Renal cortical epithelial cell (primary cell): ENCODE data around the gene ADAM29. TPM values are rescaled to one million over a fixed set of nuclear protein-coding genes. Genes with fewer than 3 reads are reported as not detected.
"Not testable (repeated sequence)": the region's sequence is repeated elsewhere in the genome, so short reads cannot be mapped to it uniquely, and the experiment has no call there.

Experiments
- DNase-seq: peaks from one replicate; pipeline ENCODE4 v3.0.0-alpha.2; 2011; ENCODE audit warnings: low read depth
- total RNA-seq: library from RNA; depleted of rRNA; stranded (reverse); fragments of >200 nt; gene quantifications from 2 replicates; pipeline ENCODE4 v1.2.3, GENCODE V29; 2014

Gene ADAM29
- total RNA-seq: not detected in 2 replicates

DNA sequence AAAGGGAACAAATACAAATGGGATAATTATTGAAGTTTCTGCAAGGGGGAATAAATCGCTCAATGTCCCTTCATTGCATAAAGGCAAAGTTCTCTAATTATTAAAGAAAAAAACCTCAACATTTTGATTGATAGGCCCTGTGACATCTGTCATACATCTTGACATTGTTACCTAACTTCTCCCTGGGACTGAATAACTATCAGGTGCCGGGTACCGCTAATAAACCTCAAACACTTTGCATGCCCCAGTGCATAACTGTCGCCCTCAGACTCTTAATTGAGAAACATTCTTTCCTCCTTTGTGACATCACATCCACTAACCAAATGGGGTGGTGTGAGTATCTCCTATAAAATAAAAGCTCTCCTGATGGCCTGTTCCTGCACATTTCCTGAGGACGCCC, at the start of gene ADAM29:
Gene ADAM29, plus strand, starts transcription at position 301 of the 400 bp plus-strand sequence. CDS start 57,168 bp downstream, outside the sequence.
- no peak for DNase-seq

DNA sequence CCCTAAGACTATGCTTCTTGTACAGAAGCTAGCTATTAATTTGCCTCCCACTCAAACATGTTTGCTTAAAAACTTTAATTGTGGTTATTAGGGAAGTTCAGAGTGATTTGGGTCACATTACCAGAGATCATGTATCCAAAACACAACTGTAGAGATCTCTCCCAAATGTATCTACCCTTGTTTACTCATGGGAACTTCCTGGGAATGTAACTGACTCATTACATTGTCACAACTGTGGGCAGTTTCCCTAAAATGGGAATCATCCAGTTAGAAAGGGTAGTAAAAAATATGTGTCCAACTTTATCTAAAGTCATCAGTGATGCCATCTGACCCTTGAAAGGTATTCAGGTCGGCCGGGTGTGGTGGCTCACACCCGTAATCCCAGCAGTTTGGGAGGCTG, 48.8 kb upstream of the ADAM29 start:
- no peak for DNase-seq

DNA sequence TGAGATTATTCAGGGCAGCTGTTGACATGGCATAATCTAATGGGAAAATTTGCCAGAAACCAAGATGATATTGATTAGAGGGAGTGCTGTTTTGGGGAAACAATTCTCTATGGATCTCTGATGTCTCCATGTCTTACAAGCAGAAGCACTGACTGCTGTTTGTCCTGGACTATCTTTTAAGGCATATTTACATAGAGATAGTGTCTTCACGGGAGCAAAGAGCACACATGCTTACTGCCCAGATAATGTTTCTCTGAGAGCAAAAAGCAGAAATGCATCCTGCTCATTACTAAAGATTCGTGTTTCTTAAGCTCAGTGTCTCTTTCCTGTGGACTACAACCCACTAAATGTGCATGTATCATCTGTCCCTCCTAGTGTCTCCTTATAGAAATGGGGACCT, 47.8 kb upstream of the ADAM29 start:
- no peak for DNase-seq

DNA sequence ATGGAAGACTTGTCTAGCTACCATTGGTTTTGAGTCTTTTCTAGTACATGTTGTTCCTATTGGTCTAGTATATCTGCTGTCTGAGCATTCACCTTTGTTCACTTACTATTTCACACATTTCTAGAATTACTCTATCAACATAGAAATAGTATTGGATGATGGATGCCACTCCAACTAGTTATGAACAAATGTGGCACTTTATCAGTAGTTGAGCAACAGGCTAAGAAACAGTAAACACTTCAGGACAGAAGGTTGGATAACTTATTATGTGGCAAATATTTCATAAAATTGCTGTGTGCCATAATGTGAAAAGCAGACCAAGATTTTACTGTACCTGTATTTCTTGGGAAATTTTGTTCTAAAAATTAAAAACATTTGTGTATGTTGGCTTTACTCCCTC, 46.8 kb upstream of the ADAM29 start:
- DNase-seq: no peak

DNA sequence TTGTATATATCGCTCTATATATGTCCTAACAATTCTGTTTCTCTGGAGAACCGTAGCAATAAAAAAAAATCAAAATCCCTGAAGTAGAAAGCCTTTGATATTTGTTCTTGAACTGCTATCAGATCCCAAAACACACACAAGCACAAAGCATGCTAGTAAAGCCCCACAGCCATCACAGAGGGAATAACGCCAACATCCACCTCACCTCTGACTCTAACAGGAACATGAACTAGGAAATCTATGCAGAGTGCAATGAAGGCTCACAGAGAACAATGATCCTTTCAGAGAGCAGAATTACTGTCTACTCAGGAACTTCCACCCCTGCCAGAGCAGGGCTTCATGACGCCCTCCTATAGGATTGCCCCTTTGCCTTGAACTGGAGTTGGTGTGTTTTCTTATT, 45.0 kb upstream of the ADAM29 start:
- not testable (repeated sequence) for DNase-seq

DNA sequence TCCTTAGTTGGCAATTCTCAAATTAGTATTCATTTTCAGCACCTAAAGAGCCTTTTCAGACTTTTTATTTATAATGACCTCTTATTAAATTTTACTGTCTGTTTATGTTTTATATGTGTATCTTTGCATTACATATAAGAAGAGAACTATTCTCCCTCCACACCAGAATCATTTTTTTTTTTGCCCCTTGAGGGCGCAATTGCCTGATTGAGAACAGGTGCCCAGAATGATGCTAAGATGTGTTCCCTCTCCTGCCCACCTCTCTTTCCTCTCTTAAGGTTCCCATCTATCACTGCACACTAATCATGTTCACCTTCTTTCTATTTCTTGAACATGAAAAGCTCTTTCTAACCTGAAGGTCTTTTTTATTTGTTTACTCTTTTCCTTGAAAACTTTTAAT, 44.2 kb upstream of the ADAM29 start:
- DNase-seq: no peak

DNA sequence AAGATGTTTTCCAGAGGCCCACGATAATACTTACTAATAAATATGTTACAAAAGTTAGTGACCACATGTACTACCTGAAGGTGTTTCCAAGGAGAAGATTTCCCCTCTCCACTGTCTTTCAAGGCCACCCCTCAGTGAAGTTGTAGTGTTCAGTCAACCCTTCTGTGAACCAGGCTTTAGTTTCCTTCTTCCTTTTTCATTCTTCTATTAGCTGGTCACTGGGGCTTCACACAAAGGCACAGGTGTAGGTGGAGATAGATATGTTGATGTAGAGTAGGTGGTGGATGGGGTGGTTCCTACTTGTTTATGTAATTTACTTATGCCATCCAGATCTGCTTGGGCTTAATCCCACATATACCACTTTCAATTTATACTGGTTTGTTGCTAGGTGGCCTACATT, 43.3 kb upstream of the ADAM29 start:
- no peak for DNase-seq

DNA sequence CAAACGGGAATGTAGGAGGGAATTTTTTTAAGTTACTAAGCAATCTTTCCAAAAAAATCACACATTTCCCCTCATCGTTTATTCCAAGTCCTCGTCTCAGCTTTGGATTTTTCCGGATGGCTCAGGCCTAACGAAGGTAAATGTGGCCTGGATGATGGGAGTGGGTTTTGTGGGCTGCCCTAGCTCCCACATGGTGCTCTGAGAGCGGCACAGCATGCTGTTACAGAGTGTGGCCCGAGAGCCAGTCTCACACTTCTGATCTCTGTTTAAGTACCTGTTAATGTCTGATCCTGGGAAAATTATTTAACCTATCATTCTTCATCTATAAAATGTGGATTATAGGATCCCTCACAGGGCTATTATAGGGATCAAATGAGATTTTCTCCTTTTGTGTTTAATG, 38.2 kb upstream of the ADAM29 start:
- DNase-seq: no peak

DNA sequence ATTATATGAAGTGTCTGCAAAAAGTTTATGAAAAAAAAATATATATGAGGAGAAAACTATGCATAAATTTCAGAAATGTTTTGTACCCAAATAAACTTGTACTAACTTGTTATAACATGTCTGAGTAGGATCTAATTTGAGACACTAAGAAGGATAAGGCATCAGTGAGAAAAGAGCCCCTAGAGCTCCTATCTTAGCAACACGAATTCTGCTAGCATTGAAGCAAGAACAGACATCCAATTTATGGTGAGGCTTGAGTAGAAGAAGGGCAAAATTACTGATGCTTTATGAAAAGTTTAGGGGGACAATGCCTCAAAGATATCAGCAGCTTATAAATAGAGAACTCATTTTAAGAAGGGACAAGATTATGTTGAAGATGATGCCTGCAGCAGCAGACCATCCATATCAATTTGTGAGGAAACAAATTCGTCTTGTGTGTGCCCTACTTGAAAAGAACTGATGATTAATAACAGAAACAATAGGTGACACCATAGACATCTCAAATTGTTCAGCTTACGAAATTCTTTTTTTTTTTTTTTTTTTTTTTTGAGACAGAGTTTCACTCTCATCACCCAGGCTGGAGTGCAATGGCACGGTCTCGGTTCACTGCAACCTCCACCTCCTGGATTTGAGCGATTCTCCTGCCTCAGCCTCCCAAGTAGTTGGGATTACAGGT, 35.7 kb upstream of the ADAM29 start:
- DNase-seq: no peak

DNA sequence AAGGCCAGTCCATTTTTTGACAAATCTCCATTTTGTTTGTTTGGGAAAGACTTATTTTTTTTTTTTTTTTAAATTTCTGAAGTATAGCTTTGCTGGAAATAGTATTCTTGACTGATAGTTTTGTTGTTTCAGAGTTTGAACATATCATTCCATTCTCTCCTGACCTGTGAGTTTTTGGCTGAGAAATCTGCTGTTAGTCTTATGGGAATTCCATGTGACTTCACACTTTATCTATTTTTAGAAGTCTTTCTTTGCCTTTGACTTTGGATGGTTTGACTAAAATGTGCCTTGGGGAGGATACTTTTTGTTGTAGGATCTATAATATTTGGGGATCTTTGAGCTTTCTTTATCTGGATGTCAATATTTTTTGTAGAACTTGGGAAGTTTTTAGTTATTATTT, 10.7 kb upstream of the ADAM29 start:
- no peak for DNase-seq

DNA sequence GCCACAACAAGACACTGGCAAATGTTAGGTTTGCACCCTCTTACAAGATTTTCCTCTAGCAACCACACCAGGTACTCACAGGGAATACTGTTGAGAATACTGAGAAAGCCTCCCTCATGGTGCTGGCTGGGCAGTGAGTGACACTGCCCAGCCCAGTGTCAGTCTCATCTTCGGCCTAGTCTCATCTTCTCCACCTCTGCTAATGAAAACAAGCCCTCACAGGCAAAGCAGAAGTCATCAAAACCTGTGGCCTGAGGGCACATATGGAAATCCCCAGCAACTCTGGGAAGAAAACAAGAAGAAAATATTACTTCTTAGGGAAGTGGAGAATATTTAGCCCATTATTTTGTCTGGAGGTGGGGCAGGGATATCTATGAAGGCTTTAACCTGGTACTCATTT, 7.9 kb upstream of the ADAM29 start:
- DNase-seq: no peak

DNA sequence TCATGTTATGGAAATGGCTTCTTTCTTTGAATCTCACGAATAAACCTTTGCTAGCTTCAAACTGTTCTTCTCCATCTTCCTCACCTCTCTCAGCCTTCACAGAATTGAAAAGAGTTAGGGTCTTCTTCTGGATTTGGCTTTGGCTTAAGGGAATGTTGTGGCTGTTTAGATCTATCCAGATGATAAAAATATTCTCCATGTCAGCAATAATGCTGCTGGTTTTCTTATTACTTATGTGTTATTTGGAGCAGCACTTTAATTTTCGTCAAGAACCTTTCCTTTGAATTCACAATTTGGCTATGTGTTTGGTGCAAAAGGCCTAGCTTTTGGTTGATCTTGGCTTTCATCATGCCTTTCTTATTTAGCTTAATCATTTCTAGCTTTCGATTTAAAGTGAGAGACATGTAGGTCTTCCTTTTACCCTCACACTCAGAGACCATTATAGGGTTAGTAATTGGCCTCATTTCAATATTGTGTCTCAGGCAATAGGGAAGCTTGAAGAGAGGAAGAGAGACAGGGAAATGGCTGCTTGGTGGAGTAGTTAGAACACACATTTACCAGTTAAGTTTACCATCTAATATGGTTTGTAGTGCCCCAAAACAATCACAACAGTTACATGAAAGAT, 5.1 kb upstream of the ADAM29 start:
- no peak for DNase-seq

DNA sequence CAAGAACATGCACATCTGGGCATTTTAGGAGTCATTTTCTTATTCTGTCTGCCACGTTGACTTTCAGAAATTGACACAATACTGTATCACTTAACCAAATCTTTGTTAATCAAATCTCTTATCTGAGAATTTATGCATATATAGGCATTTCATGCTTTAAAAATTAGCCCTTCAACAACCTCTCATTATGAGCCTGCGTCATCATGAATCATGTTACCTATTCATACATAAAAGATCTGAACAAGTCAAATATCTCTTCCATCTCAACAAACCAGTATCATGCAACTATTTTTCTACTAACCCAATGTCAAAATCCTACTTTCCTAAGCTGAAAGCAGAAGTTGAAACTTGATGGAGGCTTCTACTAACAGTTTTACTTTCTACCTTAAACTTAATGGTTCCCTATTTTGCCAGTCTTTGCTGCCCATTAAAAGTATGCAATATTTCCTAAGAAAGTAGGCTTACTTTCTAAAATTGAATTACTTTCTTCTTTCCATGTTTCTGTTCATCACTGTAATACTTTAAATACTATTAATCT, 1.8 kb downstream of the ADAM29 start:
- no peak for DNase-seq

DNA sequence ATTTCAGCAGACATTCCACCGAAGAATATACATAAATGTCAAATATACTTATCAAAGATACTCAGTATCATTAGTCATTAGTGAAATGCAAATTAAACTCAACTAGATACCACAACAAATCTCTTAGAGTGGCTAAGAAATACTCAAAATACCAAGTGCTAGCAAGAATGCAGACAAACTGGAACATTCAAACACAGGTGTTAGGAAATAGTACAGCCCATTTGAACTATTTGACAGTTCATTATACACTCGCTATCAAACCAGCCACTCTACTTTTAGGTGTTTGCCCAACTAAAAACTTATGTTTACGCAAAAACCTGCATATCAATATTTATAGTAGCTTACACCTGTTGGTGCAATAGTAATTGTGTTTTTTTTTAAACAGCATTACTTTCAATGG, 8.8 kb downstream of the ADAM29 start:
- no peak for DNase-seq

DNA sequence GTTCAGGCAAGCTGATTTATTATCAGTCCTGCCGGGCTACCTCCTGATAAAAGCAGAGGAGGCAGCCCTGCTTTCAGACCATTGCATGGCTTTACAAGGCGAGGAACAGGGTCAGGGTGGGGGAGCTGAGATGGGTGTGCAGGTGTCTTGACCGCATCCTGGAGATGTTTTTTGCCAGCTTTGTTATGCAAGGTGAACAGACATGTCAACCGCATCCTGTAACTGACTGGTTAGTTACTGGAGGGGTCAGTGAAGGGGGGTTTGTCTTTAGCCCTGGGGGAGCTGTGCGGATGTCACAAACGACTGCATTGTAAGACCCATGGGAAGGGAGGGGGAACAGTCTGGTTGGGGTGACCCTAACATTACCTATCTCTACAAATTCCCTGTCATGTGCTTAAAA, 10.0 kb downstream of the ADAM29 start:
- DNase-seq: no peak

DNA sequence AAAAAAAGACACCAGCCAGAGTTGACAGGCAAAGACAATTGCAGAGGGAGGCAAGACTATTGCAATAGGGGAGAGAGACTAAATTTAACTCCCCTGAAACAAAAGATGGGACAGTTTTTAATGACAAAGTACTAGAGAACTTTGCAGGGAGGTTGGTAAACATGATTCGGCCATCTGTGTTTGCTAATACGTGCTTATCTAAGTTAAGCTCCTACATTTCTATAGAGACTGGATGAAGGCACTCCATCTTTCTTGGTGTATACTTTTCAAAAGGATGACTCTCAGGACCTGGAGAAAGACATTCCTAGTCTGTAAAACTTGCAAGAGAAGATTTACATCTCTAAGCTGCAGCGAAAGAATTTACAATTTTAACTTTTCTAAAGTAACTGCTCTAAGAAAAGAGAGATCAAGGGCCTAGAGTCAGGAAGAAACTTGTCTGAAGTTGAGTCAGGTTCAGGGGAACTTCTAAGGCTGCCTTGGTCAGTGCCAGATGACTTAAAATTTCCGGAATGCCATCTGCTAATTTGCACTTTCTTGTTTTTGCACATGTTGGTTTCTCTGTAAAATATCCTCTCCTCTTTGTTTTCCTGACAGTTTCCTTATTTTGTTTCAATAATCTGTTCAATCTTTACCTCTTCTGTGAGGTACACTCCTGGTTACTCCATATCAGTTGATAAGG, 10.6 kb downstream of the ADAM29 start:
- no peak for DNase-seq

DNA sequence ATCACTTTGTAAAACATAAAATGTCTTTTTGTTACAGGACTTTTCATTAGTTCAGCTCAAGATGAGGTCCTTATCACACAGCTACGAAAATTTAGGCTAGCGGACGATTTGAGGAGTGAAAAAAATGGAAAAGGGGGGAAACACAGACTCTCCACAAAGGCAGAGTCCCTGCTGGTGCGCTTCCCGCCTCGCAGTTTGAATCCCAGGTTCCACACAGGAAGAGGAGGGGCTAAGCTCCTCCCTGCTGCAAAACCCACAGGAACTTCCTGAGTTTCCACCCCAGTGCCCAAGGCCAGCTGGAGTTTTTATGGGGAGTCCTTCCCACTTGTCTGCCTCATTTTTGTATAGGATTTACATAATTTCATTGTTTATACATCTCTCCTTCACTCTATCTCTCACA, 11.2 kb downstream of the ADAM29 start:
- no peak for DNase-seq

DNA sequence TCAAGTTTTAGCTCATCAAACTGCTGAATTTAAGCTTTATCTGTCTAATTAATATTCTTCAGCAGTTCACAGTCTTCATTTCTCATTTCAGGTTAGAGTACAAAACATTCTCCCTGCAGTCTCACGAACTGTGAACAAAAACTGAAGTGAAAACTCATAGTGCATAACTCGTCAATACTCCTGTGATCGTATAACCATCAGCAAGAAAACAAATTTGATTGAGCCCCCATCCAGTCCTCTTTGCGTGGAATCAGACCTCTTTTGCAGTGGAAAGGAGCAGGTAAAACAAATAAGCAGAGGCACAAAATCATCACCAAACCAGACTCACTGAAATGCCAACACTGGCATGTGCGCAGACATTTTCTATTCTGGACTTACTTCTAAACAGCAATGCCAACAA, 12.7 kb downstream of the ADAM29 start:
- DNase-seq: no peak

DNA sequence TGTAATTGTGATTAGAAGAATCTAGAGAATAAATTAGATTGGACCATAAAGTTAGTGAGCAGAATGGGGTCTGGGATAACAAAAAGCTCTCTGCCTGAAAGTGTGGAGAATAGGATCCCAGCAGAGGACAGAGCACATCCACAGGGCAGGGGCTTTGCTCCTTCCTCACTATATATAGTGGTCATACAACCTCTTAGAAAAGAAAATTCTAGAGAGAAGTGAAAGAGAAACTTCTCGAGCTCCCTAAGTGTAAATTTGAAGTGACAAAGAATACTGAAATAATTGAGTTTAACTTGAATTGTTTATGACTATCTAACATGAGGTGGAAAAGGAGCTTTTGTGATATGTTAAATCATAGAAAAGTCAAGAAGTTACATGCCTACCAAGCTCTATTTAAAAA, 14.9 kb downstream of the ADAM29 start:
- DNase-seq: no peak

DNA sequence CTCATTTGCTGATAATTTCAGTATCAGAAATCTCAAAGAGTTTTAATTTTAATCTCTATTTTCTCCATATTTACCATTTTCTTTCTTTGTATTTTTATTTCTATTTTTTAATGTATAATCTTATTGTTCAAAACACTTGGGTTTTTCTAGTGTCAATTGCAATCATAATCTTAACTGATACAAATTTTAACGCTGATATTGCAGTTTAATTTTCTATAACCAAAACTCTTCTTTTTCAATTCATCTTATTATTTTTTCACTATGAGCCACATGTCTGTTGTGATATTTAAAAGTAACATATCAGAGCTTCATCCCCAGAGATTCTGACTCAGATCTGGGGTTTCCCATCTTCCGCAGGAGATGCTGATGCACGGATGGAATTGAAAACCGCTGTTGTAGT, 16.2 kb downstream of the ADAM29 start:
- no peak for DNase-seq

DNA sequence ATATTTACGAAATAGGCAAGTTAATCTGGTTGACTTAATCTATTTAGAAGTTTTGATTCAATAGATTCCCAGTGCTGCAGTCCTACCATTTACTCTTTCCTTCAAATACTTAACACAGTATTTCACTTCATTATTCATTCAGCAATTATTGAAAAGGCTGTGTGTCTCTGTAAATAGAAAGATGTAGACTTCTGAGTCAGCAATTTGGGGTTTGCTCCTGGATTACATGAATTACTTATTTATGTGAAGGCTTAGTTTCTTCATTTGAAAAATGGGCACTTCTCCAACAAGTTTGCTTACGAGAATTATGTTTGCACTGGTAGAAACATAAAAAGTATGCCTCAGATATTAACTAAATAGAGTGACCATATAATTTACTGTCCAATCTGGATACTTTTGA, 17.4 kb downstream of the ADAM29 start:
- DNase-seq: no peak

DNA sequence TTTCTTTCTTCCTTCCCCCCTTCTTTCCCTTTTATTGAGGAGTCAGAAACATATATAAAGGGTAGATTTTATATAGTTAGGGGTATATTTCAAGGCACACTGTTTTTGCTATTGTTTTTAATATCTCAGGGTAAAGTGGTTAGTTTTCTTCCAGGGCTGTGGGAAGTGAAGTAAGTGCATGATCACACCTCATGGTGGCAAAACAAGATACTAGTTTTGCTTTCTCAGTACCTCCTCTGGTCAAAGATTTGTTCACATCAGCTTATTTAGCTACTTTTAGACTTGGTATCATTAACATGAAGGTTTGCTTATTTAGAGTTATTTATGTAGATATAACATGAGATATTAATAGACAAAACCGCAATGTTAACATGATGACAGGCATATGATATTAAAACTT, 21.8 kb downstream of the ADAM29 start:
- DNase-seq: no peak

DNA sequence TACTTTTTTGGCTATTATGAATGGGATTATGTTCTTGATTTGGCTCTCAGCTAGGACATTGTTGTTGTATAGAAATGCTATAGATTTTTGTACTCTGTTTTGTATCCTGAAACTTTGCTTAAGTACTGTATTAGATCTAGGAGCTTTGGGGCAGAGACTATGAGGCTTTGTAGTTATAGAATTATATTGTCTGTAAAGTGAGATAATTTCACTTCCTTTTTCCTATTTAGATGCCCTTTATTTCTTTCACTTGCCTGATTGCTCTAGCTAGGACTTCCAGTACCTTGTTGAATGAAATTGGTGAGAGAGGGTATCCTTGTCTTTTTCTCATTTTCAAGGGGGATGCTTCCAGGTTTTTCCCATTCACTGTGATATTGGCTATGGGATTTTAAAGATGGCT, 28.1 kb downstream of the ADAM29 start:
- no peak for DNase-seq
